GM18505 (cell line): ENCODE measurements around the gene MTMR3.

Source experiments
- ATAC-seq: cut with Tn5 transposase; IDR thresholded peaks from one replicate; pipeline ENCODE4 v1.9.1; 2021; ENCODE audit not compliant: unreplicated experiment
- POLR2A ChIP-seq: IDR thresholded peaks from 4 replicates; pipeline ENCODE4 v1.6.1; 2011; ENCODE audit warnings: borderline replicate concordance; ENCODE audit not compliant: insufficient read depth, insufficient read length; ENCODE audit errors: extremely low read depth

MTMR3 gene

GRCh38 chr22:29916007-29916544, 33.1 kb downstream of the MTMR3 start:
- no peak for TF ChIP-seq POLR2A
- ATAC-seq: no peak

- TF ChIP-seq POLR2A: no peak
- no peak for ATAC-seq
Observed at GRCh38 chr22:29917052-29917902, 34.3 kb downstream of the MTMR3 start.

GRCh38 chr22:29925402-29925801, 42.4 kb downstream of the MTMR3 start:
- TF ChIP-seq POLR2A: no peak

GRCh38 chr22:29926057-29926456, 43.1 kb downstream of the MTMR3 start:
- no peak for TF ChIP-seq POLR2A
- ATAC-seq: no peak

More at GRCh38 chr22:29925402-29925801, 42.4 kb downstream of the MTMR3 start:
- ATAC-seq: no peak

GRCh38 chr22:29932136-29932535, 49.2 kb downstream of the MTMR3 start:
- no peak for ATAC-seq

GRCh38 chr22:29933619-29934018, 50.6 kb downstream of the MTMR3 start:
- ATAC-seq: no peak
- no peak for TF ChIP-seq POLR2A

More at GRCh38 chr22:29932136-29932535, 49.2 kb downstream of the MTMR3 start:
- TF ChIP-seq POLR2A: no peak

GRCh38 chr22:29934596-29934995, 51.6 kb downstream of the MTMR3 start:
- TF ChIP-seq POLR2A: no peak
- ATAC-seq: no peak

GRCh38 chr22:29936186-29936585, 53.2 kb downstream of the MTMR3 start:
- ATAC-seq: no peak
- no peak for TF ChIP-seq POLR2A

GRCh38 chr22:29937940-29938693, 55.1 kb downstream of the MTMR3 start:
- TF ChIP-seq POLR2A: no peak
- ATAC-seq: no peak

- ATAC-seq: no peak
- TF ChIP-seq POLR2A: no peak
Observed at GRCh38 chr22:29940526-29940925, 57.6 kb downstream of the MTMR3 start.

GRCh38 chr22:29944339-29944738, 61.4 kb downstream of the MTMR3 start:
- TF ChIP-seq POLR2A: no peak
- ATAC-seq: no peak

- ATAC-seq: no peak
- TF ChIP-seq POLR2A: no peak
Observed at GRCh38 chr22:29945435-29945834, 62.5 kb downstream of the MTMR3 start.

GRCh38 chr22:29946220-29946619, 63.2 kb downstream of the MTMR3 start:
- no peak for TF ChIP-seq POLR2A
- ATAC-seq: no peak
